Measurements from ENCODE around the gene PDS5A. TPM values are rescaled to one million over a fixed set of nuclear protein-coding genes. Genes with fewer than 3 reads are reported as not detected.
"Not testable (repeated sequence)": the region's sequence is repeated elsewhere in the genome, so short reads cannot be mapped to it uniquely, and the experiment has no call there.

The PDS5A gene, protein sequence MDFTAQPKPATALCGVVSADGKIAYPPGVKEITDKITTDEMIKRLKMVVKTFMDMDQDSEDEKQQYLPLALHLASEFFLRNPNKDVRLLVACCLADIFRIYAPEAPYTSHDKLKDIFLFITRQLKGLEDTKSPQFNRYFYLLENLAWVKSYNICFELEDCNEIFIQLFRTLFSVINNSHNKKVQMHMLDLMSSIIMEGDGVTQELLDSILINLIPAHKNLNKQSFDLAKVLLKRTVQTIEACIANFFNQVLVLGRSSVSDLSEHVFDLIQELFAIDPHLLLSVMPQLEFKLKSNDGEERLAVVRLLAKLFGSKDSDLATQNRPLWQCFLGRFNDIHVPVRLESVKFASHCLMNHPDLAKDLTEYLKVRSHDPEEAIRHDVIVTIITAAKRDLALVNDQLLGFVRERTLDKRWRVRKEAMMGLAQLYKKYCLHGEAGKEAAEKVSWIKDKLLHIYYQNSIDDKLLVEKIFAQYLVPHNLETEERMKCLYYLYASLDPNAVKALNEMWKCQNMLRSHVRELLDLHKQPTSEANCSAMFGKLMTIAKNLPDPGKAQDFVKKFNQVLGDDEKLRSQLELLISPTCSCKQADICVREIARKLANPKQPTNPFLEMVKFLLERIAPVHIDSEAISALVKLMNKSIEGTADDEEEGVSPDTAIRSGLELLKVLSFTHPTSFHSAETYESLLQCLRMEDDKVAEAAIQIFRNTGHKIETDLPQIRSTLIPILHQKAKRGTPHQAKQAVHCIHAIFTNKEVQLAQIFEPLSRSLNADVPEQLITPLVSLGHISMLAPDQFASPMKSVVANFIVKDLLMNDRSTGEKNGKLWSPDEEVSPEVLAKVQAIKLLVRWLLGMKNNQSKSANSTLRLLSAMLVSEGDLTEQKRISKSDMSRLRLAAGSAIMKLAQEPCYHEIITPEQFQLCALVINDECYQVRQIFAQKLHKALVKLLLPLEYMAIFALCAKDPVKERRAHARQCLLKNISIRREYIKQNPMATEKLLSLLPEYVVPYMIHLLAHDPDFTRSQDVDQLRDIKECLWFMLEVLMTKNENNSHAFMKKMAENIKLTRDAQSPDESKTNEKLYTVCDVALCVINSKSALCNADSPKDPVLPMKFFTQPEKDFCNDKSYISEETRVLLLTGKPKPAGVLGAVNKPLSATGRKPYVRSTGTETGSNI (N-terminal part only)
- 40.6 and 55.9 TPM in 2 replicates for total RNA-seq (2014; rRNA removed; shearing (Covaris generic))

DNA sequence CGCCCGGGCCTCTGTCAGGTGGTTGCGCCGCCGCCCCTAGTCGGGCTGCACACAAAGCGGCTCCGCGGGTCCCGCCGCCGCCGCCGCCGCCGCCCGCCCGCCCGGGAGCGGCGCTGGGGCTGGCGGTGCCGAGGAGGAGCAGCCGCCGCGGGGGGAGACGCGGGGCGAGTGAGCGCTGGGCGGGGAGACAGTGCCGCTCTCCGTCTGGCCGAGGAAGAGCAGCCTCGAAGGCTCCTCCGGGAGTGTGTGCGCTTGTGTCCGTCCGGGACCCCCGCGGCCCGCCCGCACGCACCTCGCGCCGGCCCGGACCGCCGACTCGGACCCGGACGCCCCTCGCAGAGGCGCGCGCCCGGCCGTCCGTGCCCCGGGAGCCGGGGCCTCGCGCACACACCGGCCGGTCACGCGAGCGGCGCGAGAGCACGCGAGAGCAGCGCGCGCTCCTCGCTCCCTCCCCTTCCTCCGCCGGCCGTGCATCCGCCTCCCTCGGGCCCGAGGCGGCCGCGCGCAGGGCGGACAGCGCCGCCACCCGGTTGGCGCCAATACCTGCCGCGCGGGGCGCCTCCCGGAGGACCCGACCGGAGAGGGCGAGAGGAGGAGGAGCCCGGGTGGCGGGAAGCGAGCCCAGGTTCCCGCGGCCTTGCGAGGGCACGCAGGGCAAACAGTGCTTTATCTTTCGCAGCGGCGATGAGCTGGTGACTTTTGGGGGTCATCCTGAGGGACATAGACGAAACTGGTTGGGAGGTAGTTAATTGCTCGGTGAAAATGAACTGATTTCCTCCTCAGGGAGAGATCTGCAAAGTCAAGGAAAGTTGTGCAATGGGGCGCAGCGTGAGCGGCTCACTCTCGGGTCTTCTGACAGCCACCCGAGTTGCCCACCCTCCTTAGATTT is at the start of gene PDS5A:
TSS of gene PDS5A (minus strand) at position 423 of the 889 bp plus-strand sequence. CDS start 1,334 bp downstream, outside the sequence.
- DNase-seq (ENCODE audit: low spot score): peak; percentile 85
- in situ Hi-C loops (cut with HindIII; ENCODE audit: low sequenced_read_pairs): no loop called here

GRCh38 chr4:40024049-40024448 is 46.3 kb upstream of the PDS5A start:
- in situ Hi-C loops (cut with HindIII; ENCODE audit: low sequenced_read_pairs); DNase-seq (ENCODE audit: low spot score): not testable (repeated sequence)

GRCh38 chr4:40021116-40021515 is 43.4 kb upstream of the PDS5A start:
- DNase-seq (ENCODE audit: low spot score); in situ Hi-C loops (cut with HindIII; ENCODE audit: low sequenced_read_pairs): not testable (repeated sequence)

GRCh38 chr4:40020221-40020620 is 42.5 kb upstream of the PDS5A start:
- no peak for DNase-seq (ENCODE audit: low spot score)
- in situ Hi-C loops (cut with HindIII; ENCODE audit: low sequenced_read_pairs): no loop called here

- in situ Hi-C loops (cut with HindIII; ENCODE audit: low sequenced_read_pairs): no loop called here
- no peak for DNase-seq (ENCODE audit: low spot score)
Measured at GRCh38 chr4:40016007-40016406, 38.3 kb upstream of the PDS5A start.

- in situ Hi-C loops (cut with HindIII; ENCODE audit: low sequenced_read_pairs): no loop called here
- no peak for DNase-seq (ENCODE audit: low spot score)
Measured at GRCh38 chr4:40003986-40004385, 26.3 kb upstream of the PDS5A start.

DNA sequence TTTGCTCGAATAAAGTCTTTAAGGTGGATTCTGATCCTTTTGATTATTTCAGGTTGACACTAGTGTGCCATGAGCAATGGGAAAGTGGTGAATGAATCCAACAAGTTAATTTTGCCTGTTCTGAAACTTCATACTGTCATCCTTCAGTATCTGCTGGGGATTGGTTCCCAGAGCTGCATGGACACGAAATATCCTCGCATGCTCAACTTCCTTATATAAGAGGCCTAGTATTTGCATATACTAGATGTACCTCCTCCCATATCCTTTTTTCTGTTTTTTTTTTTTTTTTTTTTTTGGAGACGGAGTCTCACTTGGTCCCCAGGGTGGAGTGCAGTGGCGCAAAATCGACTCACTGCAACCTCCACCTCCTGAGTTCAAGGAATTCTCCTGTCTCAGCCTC is 23.0 kb upstream of the PDS5A start:
- in situ Hi-C loops (cut with HindIII; ENCODE audit: low sequenced_read_pairs): no loop called here
- DNase-seq (ENCODE audit: low spot score): no peak

GRCh38 chr4:39998659-39999345 is 21.1 kb upstream of the PDS5A start:
- no peak for DNase-seq (ENCODE audit: low spot score)
- in situ Hi-C loops (cut with HindIII; ENCODE audit: low sequenced_read_pairs): no loop called here

DNA sequence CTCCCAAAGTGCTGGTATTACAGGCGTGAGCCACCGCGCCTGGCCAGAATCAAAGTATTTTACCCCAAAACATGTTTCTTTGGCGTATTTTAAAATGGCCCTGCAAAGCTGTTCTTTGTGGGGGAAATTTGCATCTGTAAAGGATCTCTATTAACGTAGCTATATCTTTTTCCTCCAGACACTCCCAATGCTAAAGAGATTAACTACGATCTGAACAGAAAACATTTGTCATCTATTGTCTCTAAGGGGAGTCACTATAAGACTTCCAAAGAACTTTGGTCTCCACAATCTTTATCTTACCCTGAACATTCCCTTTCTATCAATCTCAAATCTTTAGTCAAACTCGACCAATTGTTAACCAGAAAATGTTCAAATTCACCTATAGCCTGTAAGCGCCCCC is 19.1 kb upstream of the PDS5A start:
- in situ Hi-C loops (cut with HindIII; ENCODE audit: low sequenced_read_pairs): no loop called here
- DNase-seq (ENCODE audit: low spot score): no peak

DNA sequence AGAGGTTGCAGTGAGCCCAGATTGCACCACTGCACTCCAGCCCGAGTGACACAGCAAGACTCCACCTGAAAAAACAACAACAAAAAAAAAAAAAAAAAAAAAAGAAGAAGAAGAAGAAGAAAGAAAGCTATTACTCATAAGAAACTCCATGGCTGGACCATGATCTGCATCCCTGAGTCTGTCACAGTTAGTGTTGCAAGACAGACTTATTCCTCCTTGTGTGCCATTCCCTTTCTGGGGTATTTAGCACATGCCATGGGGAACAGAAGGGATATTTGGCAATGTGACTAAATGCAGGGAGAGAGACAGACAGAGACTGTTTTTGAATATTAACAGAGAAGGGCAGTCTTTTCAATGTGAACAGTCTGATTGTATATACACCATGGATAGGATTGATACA is 16.7 kb upstream of the PDS5A start:
- in situ Hi-C loops (cut with HindIII; ENCODE audit: low sequenced_read_pairs): no loop called here
- DNase-seq (ENCODE audit: low spot score): no peak

DNA sequence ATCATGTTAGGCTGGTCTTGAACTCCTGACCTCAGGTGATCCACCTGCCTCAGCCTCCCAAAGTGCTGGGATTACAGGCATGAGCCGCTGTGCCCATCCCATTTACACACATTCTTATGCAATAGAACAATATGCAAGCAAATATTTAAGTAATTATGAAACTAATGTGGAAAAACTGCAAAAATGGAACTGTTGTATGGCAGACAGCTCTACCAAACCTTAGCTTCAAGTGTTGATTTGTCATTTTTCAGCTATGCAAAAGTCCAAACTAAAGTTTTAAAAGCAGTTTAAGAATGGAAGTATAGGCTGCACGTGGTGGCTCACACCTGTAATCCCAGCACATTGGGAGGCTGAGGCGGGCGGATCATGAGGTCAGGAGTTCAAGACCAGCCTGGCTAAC is 11.7 kb upstream of the PDS5A start:
- DNase-seq (ENCODE audit: low spot score); in situ Hi-C loops (cut with HindIII; ENCODE audit: low sequenced_read_pairs): not testable (repeated sequence)

GRCh38 chr4:39987485-39987884 is 9.8 kb upstream of the PDS5A start:
- in situ Hi-C loops (cut with HindIII; ENCODE audit: low sequenced_read_pairs): no loop called here
- no peak for DNase-seq (ENCODE audit: low spot score)

GRCh38 chr4:39978904-39979303 is 1.2 kb upstream of the PDS5A start:
- in situ Hi-C loops (cut with HindIII; ENCODE audit: low sequenced_read_pairs): no loop called here

DNA sequence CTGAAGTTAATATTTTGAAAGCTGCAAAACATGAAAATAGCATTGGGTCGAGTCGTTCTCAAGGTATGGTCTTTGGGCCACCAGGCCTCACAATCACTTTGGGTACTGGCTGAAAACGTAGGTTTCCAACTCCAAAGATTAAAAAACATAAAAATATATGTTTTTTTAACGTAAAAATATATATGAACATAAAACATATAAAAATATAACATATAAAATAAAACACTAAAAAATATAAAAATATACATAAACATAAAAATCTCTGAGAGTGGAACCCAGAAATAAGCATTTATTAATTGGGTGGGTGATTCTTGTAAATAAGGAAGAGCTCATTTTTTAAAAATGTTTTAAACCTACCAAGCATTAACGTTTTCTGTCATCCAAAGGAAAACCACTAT is 666 bp upstream of the PDS5A start:
- DNase-seq (ENCODE audit: low spot score): no peak
- in situ Hi-C loops (cut with HindIII; ENCODE audit: low sequenced_read_pairs): no loop called here

More at GRCh38 chr4:39978904-39979303, 1.2 kb upstream of the PDS5A start:
- DNase-seq (ENCODE audit: low spot score): no peak

GRCh38 chr4:39976945-39977488 is 694 bp downstream of the PDS5A start:
- in situ Hi-C loops (cut with HindIII; ENCODE audit: low sequenced_read_pairs): no loop called here
- DNase-seq (ENCODE audit: low spot score): no peak

GRCh38 chr4:39976141-39976944 is 1.4 kb downstream of the PDS5A start:
- in situ Hi-C loops (cut with HindIII; ENCODE audit: low sequenced_read_pairs): no loop called here
- DNase-seq (ENCODE audit: low spot score): peak; percentile 86

GRCh38 chr4:39975488-39976089 is 2.1 kb downstream of the PDS5A start:
- in situ Hi-C loops (cut with HindIII; ENCODE audit: low sequenced_read_pairs): no loop called here

More at GRCh38 chr4:39975488-39976089, 2.1 kb downstream of the PDS5A start:
- no peak for DNase-seq (ENCODE audit: low spot score)

Data from G401 (cell line).